A549 (cell line): ENCODE results near the gene AP4E1. TPM values are rescaled to one million over a fixed set of nuclear protein-coding genes. Genes with fewer than 3 reads are reported as not detected.

Experiments
- ATAC-seq, 2 experiments: fragments of 200-7000 bp in 1 of 2; fragments of >200 bp in 1 of 2; cut with Nextera tagmentation in 1 of 2; cut with Tn5 transposase in 1 of 2; 3 replicates each; pipeline versions ENCODE4 v1.8.0 to v1.9.1; 2018 to 2020; ENCODE audit warnings: mild to moderate bottlenecking in 1 of 2, moderate library complexity in 1 of 2
- CTCF ChIA-PET: fragments of 300-600 bp; sonication (Branson Sonifier 250); formaldehyde crosslinking; extraction: SDS; loops from one replicate; lab custom pipeline; 2021; ENCODE audit warnings: antibody characterized with exemption, inconsistent platforms; lab: Yijun Ruan, JAX
- POLR2A ChIA-PET: fragments of 350-600 bp; formaldehyde crosslinking; extraction: SDS; loops from one replicate; lab custom pipeline; 2021; ENCODE audit warnings: antibody characterized with exemption, inconsistent platforms; lab: Yijun Ruan, JAX
- DNase-seq, 2 experiments: peaks; one replicate each; pipeline versions ENCODE4 v3.0.0 to v3.0.0-alpha.2; 2011 to 2016; ENCODE audit warnings: low read depth in 1 of 2, low spot score in 1 of 2
- FAIRE-seq: peaks from 2 replicates; lab custom pipeline; 2011; peaks lifted over from hg19 to GRCh38; lab: Jason Lieb, UNC
- H3K27ac ChIP-seq, 2 experiments: fragments of >200 bp; sonication (Bioruptor Twin); formaldehyde crosslinking; 3 replicates each; pipeline ENCODE4 v1.5.1; 2016 to 2017
- H3K4me1 ChIP-seq: fragments of >200 bp; sonication (Bioruptor Twin); formaldehyde crosslinking; 3 replicates; pipeline ENCODE4 v1.6.1; 2016
- H3K4me2 ChIP-seq: fragments of >200 bp; sonication (Bioruptor Twin); formaldehyde crosslinking; 3 replicates; pipeline ENCODE4 v1.6.1; 2016
- H3K4me3 ChIP-seq: fragments of >200 bp; sonication (Bioruptor Twin); formaldehyde crosslinking; 3 replicates; pipeline ENCODE4 v1.5.1; 2016
- H3K9me3 ChIP-seq: fragments of >200 bp; sonication (Bioruptor Twin); formaldehyde crosslinking; 3 replicates; pipeline ENCODE4 v1.6.1; 2016
- CEBPB ChIP-seq, 2 experiments: fragments of >200 bp in 1 of 2; sonication (Bioruptor Twin) in 1 of 2; formaldehyde crosslinking in 1 of 2; IDR thresholded peaks; 2 replicates each; pipeline ENCODE4 v1.6.1; 2012 to 2016
- CHD4 ChIP-seq: fragments of 200-600 bp; sonication (generic); IDR thresholded peaks from 2 replicates; pipeline ENCODE4 v1.6.1; 2016; ENCODE audit warnings: antibody characterized with exemption, mild to moderate bottlenecking, borderline replicate concordance
- E2F6 ChIP-seq: IDR thresholded peaks from 2 replicates; pipeline ENCODE4 v1.6.1; 2012; ENCODE audit warnings: low read depth, borderline replicate concordance
- EHF ChIP-seq: fragments of 250-450 bp; sonication (Bioruptor Pico); IDR thresholded peaks from 2 replicates; pipeline ENCODE4 v1.5.0; 2020; ENCODE audit warnings: mild to moderate bottlenecking
- ESRRA ChIP-seq: fragments of 150-350 bp; IDR thresholded peaks from 2 replicates; pipeline ENCODE4 v1.6.1; 2014; ENCODE audit warnings: mild to moderate bottlenecking, low read length, borderline replicate concordance
- FOSL2 ChIP-seq, 2 experiments: fragments of 450-650 bp in 1 of 2; fragments of >200 bp in 1 of 2; sonication (Bioruptor Twin) in 1 of 2; formaldehyde crosslinking; IDR thresholded peaks; 2 replicates each; pipeline versions ENCODE4 v1.5.0 to v1.6.1; 2016 to 2020; ENCODE audit warnings: mild to moderate bottlenecking in 1 of 2, moderate library complexity in 1 of 2
- FOXS1 ChIP-seq: fragments of 250-450 bp; sonication (Bioruptor Pico); IDR thresholded peaks from 2 replicates; pipeline ENCODE4 v1.5.0; 2020; ENCODE audit warnings: mild to moderate bottlenecking, moderate library complexity
- HMGXB4 ChIP-seq: fragments of 250-450 bp; sonication (Bioruptor Pico); IDR thresholded peaks from 2 replicates; pipeline ENCODE4 v1.5.0; 2021; ENCODE audit warnings: mild to moderate bottlenecking, moderate library complexity, borderline replicate concordance
- MAFK ChIP-seq: fragments of 450-650 bp; IDR thresholded peaks from 2 replicates; pipeline ENCODE4 v1.6.1; 2014; ENCODE audit not compliant: partially characterized antibody
- MYC ChIP-seq: IDR thresholded peaks from 2 replicates; pipeline ENCODE4 v1.6.1; 2012; ENCODE audit warnings: mild to moderate bottlenecking, inconsistent platforms, low read length, improper control_type of control experiment, borderline replicate concordance
- NFE2L2 ChIP-seq: fragments of 150-350 bp; conservative IDR thresholded peaks from 2 replicates; pipeline ENCODE4 v1.6.1; 2014; ENCODE audit warnings: low read length
- NPAS2 ChIP-seq: fragments of 250-450 bp; sonication (Bioruptor Pico); IDR thresholded peaks from 2 replicates; pipeline ENCODE4 v1.8.0; 2022; ENCODE audit warnings: mild to moderate bottlenecking, moderate library complexity, borderline replicate concordance
- PHF8 ChIP-seq: fragments of 200-600 bp; sonication (generic); IDR thresholded peaks from 2 replicates; pipeline ENCODE4 v1.6.1; 2016; ENCODE audit warnings: low read depth, mild to moderate bottlenecking, antibody characterized with exemption, moderate library complexity, borderline replicate concordance
- POLR2A ChIP-seq: IDR thresholded peaks from 2 replicates; pipeline ENCODE4 v1.6.1; 2012; ENCODE audit warnings: mild to moderate bottlenecking, low read length
- POLR2AphosphoS2 ChIP-seq: conservative IDR thresholded peaks from 2 replicates; pipeline ENCODE4 v1.6.1; 2012; ENCODE audit warnings: low read length, improper control_type of control experiment, inconsistent platforms
- RFX5 ChIP-seq: fragments of 450-650 bp; IDR thresholded peaks from 2 replicates; pipeline ENCODE4 v1.7.1; 2014; ENCODE audit warnings: antibody characterized with exemption, mild to moderate bottlenecking, moderate library complexity
- RNF2 ChIP-seq: fragments of 200-600 bp; sonication (generic); IDR thresholded peaks from 2 replicates; pipeline ENCODE4 v1.6.1; 2016; ENCODE audit warnings: low read depth, mild to moderate bottlenecking, antibody characterized with exemption, moderate library complexity, borderline replicate concordance
- SMC3 ChIP-seq: fragments of >200 bp; sonication (Bioruptor Twin); formaldehyde crosslinking; IDR thresholded peaks from 3 replicates; pipeline ENCODE4 v1.6.1; 2018; ENCODE audit warnings: inconsistent platforms
- ZSCAN20 ChIP-seq: fragments of 250-450 bp; sonication (Bioruptor Pico); IDR thresholded peaks from 2 replicates; pipeline ENCODE4 v1.8.0; 2022; ENCODE audit warnings: mild to moderate bottlenecking, moderate library complexity
- WGBS: methylation state at CpG from one replicate; pipeline ENCODE4 v1.1.6; 2017; ENCODE audit errors: missing lambda C conversion rate; 5-methylcytosine and 5-hydroxymethylcytosine counted together
- polyA plus RNA-seq, 4 experiments: library from polyadenylated mRNA; depleted of rRNA in 3 of 4; stranded (reverse); fragments of >200 nt; fragmentation: RNase III in 1 of 4; extraction: RNeasy Plus Mini Kit Qiagen cat#74134 plus additional on column Dnase treatment in 1 of 4; gene quantifications; 2 replicates in 3 of 4; 3 replicates in 1 of 4; pipeline ENCODE4 v1.2.3, GENCODE V29; 2011 to 2017
- TF ChIP-seq, protein P1 (sequence below): fragments of >200 bp; sonication (Bioruptor Twin); formaldehyde crosslinking; IDR thresholded peaks from 3 replicates; pipeline ENCODE4 v1.5.1; 2016
- TF ChIP-seq, protein P2 (sequence below): fragments of 200-600 bp; sonication (generic); IDR thresholded peaks from 2 replicates; pipeline ENCODE4 v1.6.1; 2016; ENCODE audit warnings: antibody characterized with exemption, mild to moderate bottlenecking, moderate library complexity

Gene AP4E1
- polyA plus RNA-seq, 2 of the 4 experiments (the other 2 are of a cell fraction) = 9.6 TPM

GRCh38 chr15:50940506-50940905, 32.0 kb downstream of the AP4E1 start:
- DNase-seq = peak in 1 of 2 experiments; percentile 28
- peak overlapping the region; percentile 40; the same call in 2 of the 3 replicates for H3K4me2 ChIP-seq

GRCh38 chr15:50943638-50944037, 35.2 kb downstream of the AP4E1 start:
- H3K27ac ChIP-seq = no peak overlapping the region
- H3K9me3 ChIP-seq = no peaks in the 10 kb centered on the region
- H3K4me2 ChIP-seq = no peak overlapping the region
- no peak for ATAC-seq
- no peak for TF ChIP-seq POLR2A
- no peak for TF ChIP-seq EHF (CRISPR knock-in tag)
- TF ChIP-seq ESRRA = no peak
- no peak for TF ChIP-seq MAFK
- no peak overlapping the region for H3K4me3 ChIP-seq
- DNase-seq = no peak
- FAIRE-seq = peak; percentile 56
- peaks cover 14% of the 10 kb centered on the region for H3K4me1 ChIP-seq
- POLR2A ChIA-PET = no interaction called here
- CTCF ChIA-PET = no interaction called here

More at GRCh38 chr15:50940506-50940905, 32.0 kb downstream of the AP4E1 start:
- CTCF ChIA-PET = interaction anchor here (2.1 kb wide), 1 partner anchor 32 kb away, joined by 7 read pairs; the partner anchor contains the start of gene AP4E1
- peak; percentile 94 for FAIRE-seq
- no peak overlapping the region for H3K4me3 ChIP-seq
- TF ChIP-seq CEBPB (IDR thresholded peaks at IDR 0.05) (no peak), FOSL2 (IDR thresholded peaks at IDR 0.05) (no peak), FOSL2 (CRISPR knock-in tag; IDR thresholded peaks at IDR 0.05) (peak; percentile 87), NFE2L2 (0 out of 2 replicates have a peak, but pooled peaks have one; percentile 15)
- TF ChIP-seq, all 56 proteins: peak for 2
- Histone ChIP-seq H3K4me1 (peaks cover 14% of the 10 kb centered on the region), H3K27ac (no peak overlapping the region; a peak in 1 of 6 replicates), H3K9me3 (no peaks in the 10 kb centered on the region)
- ATAC-seq = no peak
- POLR2A ChIA-PET = no interaction called here
- WGBS = 75% methylated on average over 2 of the region's 2 CpGs

DNA sequence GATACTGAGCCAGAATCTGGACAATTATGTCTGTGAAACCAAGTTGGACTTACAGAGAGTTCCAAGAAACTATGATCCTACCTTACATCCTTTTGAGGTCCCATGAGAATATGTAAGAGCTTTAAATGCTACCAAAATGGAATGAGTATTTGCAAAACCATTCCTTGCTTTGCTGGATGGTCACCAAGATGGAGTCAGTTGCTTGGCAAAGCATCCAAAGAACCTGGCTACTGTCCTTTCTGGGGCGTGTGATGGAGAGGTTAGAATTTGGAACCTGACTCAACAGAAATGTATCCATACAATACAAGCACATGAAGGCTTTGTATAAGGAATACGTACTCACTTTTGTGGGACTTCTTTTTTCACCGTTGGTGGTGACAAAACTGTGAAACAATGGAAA, 36.2 kb downstream of the AP4E1 start:
- DNase-seq (no peak), FAIRE-seq (no peak), ATAC-seq (no peak; a peak in 1 of 6 replicates)
- H3K27ac ChIP-seq = no peak overlapping the region
- H3K4me1 ChIP-seq = peaks cover 10% of the 10 kb centered on the region
- H3K4me2 ChIP-seq = no peak overlapping the region
- TF ChIP-seq, protein P1, sequence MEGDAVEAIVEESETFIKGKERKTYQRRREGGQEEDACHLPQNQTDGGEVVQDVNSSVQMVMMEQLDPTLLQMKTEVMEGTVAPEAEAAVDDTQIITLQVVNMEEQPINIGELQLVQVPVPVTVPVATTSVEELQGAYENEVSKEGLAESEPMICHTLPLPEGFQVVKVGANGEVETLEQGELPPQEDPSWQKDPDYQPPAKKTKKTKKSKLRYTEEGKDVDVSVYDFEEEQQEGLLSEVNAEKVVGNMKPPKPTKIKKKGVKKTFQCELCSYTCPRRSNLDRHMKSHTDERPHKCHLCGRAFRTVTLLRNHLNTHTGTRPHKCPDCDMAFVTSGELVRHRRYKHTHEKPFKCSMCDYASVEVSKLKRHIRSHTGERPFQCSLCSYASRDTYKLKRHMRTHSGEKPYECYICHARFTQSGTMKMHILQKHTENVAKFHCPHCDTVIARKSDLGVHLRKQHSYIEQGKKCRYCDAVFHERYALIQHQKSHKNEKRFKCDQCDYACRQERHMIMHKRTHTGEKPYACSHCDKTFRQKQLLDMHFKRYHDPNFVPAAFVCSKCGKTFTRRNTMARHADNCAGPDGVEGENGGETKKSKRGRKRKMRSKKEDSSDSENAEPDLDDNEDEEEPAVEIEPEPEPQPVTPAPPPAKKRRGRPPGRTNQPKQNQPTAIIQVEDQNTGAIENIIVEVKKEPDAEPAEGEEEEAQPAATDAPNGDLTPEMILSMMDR = no peak
- TF ChIP-seq POLR2AphosphoS2 (no peak), MYC (no peak)
- 89% methylated on average over 3 of the region's 3 CpGs for WGBS
- POLR2A ChIA-PET = no interaction called here
- H3K4me3 ChIP-seq = no peak overlapping the region
- CTCF ChIA-PET = interaction anchor here (1.0 to 1.4 kb wide), 4 partner anchors 13 to 141 kb away, joined by 3 to 4 read pairs (median 4); no protein-coding TSS in a partner anchor
- H3K9me3 ChIP-seq = no peaks in the 10 kb centered on the region

DNA sequence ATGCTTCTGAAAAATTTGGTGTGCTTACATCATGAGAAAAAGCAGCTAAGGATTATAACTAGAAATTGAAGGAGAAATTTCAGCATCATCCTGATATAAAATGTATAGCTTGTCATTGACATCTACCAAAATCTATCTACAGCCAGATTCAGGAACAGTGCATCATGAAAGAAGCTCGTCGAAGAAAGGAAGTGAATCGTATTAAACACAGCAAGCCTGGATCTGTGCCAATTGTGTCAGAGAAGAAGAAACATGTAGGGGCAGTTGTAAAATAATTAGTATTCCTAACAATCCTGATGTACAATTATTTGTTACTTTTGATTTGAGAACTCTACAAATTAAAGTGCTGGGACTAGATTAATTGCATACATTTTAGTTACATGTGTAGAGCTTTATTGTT, 37.2 kb downstream of the AP4E1 start:
- 61% methylated on average over 3 of the region's 3 CpGs for WGBS
- DNase-seq (no peak), ATAC-seq (no peak), FAIRE-seq (no peak)
- H3K9me3 ChIP-seq = no peaks in the 10 kb centered on the region
- H3K4me1 ChIP-seq = no peaks in the 10 kb centered on the region; the same call in 2 of the 3 replicates
- H3K4me3 ChIP-seq = no peak overlapping the region
- POLR2A ChIA-PET = no interaction called here
- H3K4me2 ChIP-seq = no peak overlapping the region
- CTCF ChIA-PET = interaction anchor here (0.8 to 2.2 kb wide), 7 partner anchors 11 to 422 kb away, joined by 3 to 6 read pairs (median 3); no protein-coding TSS in a partner anchor
- no peak overlapping the region for H3K27ac ChIP-seq
- TF ChIP-seq CHD4 (no peak), SMC3 (no peak), PHF8 (no peak), FOXS1 (CRISPR knock-in tag) (no peak), RNF2 (no peak), RFX5 (no peak), E2F6 (no peak), ZSCAN20 (no peak), NPAS2 (CRISPR knock-in tag) (no peak), HMGXB4 (no peak)
- TF ChIP-seq, protein P2, sequence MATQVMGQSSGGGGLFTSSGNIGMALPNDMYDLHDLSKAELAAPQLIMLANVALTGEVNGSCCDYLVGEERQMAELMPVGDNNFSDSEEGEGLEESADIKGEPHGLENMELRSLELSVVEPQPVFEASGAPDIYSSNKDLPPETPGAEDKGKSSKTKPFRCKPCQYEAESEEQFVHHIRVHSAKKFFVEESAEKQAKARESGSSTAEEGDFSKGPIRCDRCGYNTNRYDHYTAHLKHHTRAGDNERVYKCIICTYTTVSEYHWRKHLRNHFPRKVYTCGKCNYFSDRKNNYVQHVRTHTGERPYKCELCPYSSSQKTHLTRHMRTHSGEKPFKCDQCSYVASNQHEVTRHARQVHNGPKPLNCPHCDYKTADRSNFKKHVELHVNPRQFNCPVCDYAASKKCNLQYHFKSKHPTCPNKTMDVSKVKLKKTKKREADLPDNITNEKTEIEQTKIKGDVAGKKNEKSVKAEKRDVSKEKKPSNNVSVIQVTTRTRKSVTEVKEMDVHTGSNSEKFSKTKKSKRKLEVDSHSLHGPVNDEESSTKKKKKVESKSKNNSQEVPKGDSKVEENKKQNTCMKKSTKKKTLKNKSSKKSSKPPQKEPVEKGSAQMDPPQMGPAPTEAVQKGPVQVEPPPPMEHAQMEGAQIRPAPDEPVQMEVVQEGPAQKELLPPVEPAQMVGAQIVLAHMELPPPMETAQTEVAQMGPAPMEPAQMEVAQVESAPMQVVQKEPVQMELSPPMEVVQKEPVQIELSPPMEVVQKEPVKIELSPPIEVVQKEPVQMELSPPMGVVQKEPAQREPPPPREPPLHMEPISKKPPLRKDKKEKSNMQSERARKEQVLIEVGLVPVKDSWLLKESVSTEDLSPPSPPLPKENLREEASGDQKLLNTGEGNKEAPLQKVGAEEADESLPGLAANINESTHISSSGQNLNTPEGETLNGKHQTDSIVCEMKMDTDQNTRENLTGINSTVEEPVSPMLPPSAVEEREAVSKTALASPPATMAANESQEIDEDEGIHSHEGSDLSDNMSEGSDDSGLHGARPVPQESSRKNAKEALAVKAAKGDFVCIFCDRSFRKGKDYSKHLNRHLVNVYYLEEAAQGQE = no peak
